ENCODE results near the gene HDAC8. TPM values are rescaled to one million over a fixed set of nuclear protein-coding genes. Genes with fewer than 3 reads are reported as not detected.

Gene HDAC8
- total RNA-seq, 2 experiments from 2014 or later, result 5.8 to 6.8 TPM

- no peaks in the 10 kb centered on the region for H3K4me1 Mint-ChIP-seq (ENCODE audit: low read depth)
- Histone ChIP-seq H3K27ac (ENCODE audit: low read depth in 1 of 2, low read length in 2 of 2) (no peak overlapping the region), H3K4me1 (ENCODE audit: insufficient read depth, low read length) (no peaks in the 10 kb centered on the region), H3K27me3 (ENCODE audit: control insufficient read depth in 1 of 2, insufficient read depth in 2 of 2, low read length in 2 of 2) (no peaks in the 10 kb centered on the region), H3K4me3 (ENCODE audit: low read length) (no peak overlapping the region), H3K9me3 (ENCODE audit: control insufficient read depth in 1 of 2, insufficient read depth in 1 of 2, low read length in 2 of 2) (no peaks in the 10 kb centered on the region), H3K36me3 (ENCODE audit: insufficient read depth, low read length) (no peaks in the 10 kb centered on the region)
- no peak overlapping the region for H3K27ac Mint-ChIP-seq
- H3K36me3 Mint-ChIP-seq (ENCODE audit: low read depth), result no peaks in the 10 kb centered on the region
- TF ChIP-seq CTCF (IDR thresholded peaks at IDR 0.05), result no peak
- DNase-seq, result no peak
- H3K27me3 Mint-ChIP-seq, result no peaks in the 10 kb centered on the region
- H3K4me3 Mint-ChIP-seq, result no peak overlapping the region
- intact Hi-C loops (cut with DNase I, micrococcal nuclease), result no loop called here
- ChIA-PET CTCF (no interaction called here), POLR2A (no interaction called here)
- no peaks in the 10 kb centered on the region for H3K9me3 Mint-ChIP-seq
- ATAC-seq (ENCODE audit: poor library complexity), result no peak
Observed at GRCh38 chrX:72381439-72382201, 191.0 kb downstream of the HDAC8 start.

GRCh38 chrX:72376124-72376523, 196.5 kb downstream of the HDAC8 start:
- Mint-ChIP-seq H3K4me1 (ENCODE audit: low read depth) (no peaks in the 10 kb centered on the region), H3K9me3 (no peaks in the 10 kb centered on the region), H3K27ac (no peak overlapping the region), H3K27me3 (no peaks in the 10 kb centered on the region), H3K36me3 (ENCODE audit: low read depth) (no peaks in the 10 kb centered on the region), H3K4me3 (no peak overlapping the region)
- intact Hi-C loops (cut with DNase I, micrococcal nuclease), result no loop called here
- H3K4me1 ChIP-seq (ENCODE audit: insufficient read depth, low read length), result no peaks in the 10 kb centered on the region
- no peak overlapping the region for H3K4me3 ChIP-seq (ENCODE audit: low read length)
- H3K27me3 ChIP-seq (ENCODE audit: control insufficient read depth in 1 of 2, insufficient read depth in 2 of 2, low read length in 2 of 2), result no peaks in the 10 kb centered on the region
- ATAC-seq (ENCODE audit: poor library complexity), result no peak
- CTCF ChIA-PET, result interaction anchor here (0.6 kb wide), 1 partner anchor 116 kb away, joined by 3 read pairs; no protein-coding TSS in a partner anchor
- POLR2A ChIA-PET, result no interaction called here
- H3K27ac ChIP-seq (ENCODE audit: low read depth in 1 of 2, low read length in 2 of 2), result no peak overlapping the region
- DNase-seq, result no peak
- no peaks in the 10 kb centered on the region for H3K36me3 ChIP-seq (ENCODE audit: insufficient read depth, low read length)
- no peak for TF ChIP-seq CTCF (IDR thresholded peaks at IDR 0.05)
- H3K9me3 ChIP-seq (ENCODE audit: control insufficient read depth in 1 of 2, insufficient read depth in 1 of 2, low read length in 2 of 2), result no peaks in the 10 kb centered on the region

- intact Hi-C loops (cut with DNase I, micrococcal nuclease), result no loop called here
- ChIA-PET POLR2A (no interaction called here), CTCF (no interaction called here)
- H3K27ac Mint-ChIP-seq, result no peak overlapping the region
- TF ChIP-seq CTCF (IDR thresholded peaks at IDR 0.05), result no peak
- H3K4me3 Mint-ChIP-seq, result no peak overlapping the region
- no peaks in the 10 kb centered on the region for H3K4me1 ChIP-seq (ENCODE audit: insufficient read depth, low read length)
- H3K4me1 Mint-ChIP-seq (ENCODE audit: low read depth), result no peaks in the 10 kb centered on the region
- H3K27me3 Mint-ChIP-seq, result no peaks in the 10 kb centered on the region
- no peaks in the 10 kb centered on the region for H3K27me3 ChIP-seq (ENCODE audit: control insufficient read depth in 1 of 2, insufficient read depth in 2 of 2, low read length in 2 of 2)
- H3K27ac ChIP-seq (ENCODE audit: low read depth in 1 of 2, low read length in 2 of 2), result no peak overlapping the region
- ATAC-seq (ENCODE audit: poor library complexity) (no peak), DNase-seq (no peak)
- no peaks in the 10 kb centered on the region for H3K36me3 Mint-ChIP-seq (ENCODE audit: low read depth)
- no peaks in the 10 kb centered on the region for H3K9me3 Mint-ChIP-seq
- no peaks in the 10 kb centered on the region for H3K9me3 ChIP-seq (ENCODE audit: control insufficient read depth in 1 of 2, insufficient read depth in 1 of 2, low read length in 2 of 2)
- no peaks in the 10 kb centered on the region for H3K36me3 ChIP-seq (ENCODE audit: insufficient read depth, low read length)
- no peak overlapping the region for H3K4me3 ChIP-seq (ENCODE audit: low read length)
Observed at GRCh38 chrX:72373136-72373535, 199.5 kb downstream of the HDAC8 start.

Data from CD4-positive, alpha-beta T cell (primary cell).